WTC11 (cell line): ENCODE measurements around the gene DPP10. TPM values are rescaled to one million over a fixed set of nuclear protein-coding genes. Genes with fewer than 3 reads are reported as not detected.

Experiments used
- ATAC-seq: fragments of 200-7000 bp; cut with Tn5 transposase; 2 replicates; pipeline ENCODE4 v1.10.0; 2021; ENCODE audit warnings: mild to moderate bottlenecking, moderate library complexity
- CTCF ChIA-PET: fragments of 300-600 bp; sonication (Branson Sonifier 250); formaldehyde crosslinking; loops from one replicate; lab custom pipeline; 2021; ENCODE audit warnings: antibody characterized with exemption; lab: Charles Lee
- POLR2A ChIA-PET: fragments of 350-600 bp; sonication (Branson Sonifier 250); formaldehyde crosslinking; loops from one replicate; lab custom pipeline; 2021; ENCODE audit warnings: antibody characterized with exemption; lab: Charles Lee
- DNase-seq: peaks from one replicate; pipeline ENCODE4 v3.0.0; 2021; ENCODE audit warnings: low spot score
- H3K27ac Mint-ChIP-seq: 2 replicates; pipeline ENCODE4 v1.8.0; 2021; ENCODE audit warnings: mixed read lengths
- H3K27me3 Mint-ChIP-seq: 2 replicates; pipeline ENCODE4 v1.8.0; 2021; ENCODE audit warnings: low read depth, mild to moderate bottlenecking, moderate library complexity, mixed read lengths
- H3K36me3 Mint-ChIP-seq: 2 replicates; pipeline ENCODE4 v1.8.0; 2021; ENCODE audit warnings: mixed read lengths
- H3K4me1 Mint-ChIP-seq: 2 replicates; pipeline ENCODE4 v1.8.0; 2022; ENCODE audit warnings: mixed read lengths
- H3K4me3 Mint-ChIP-seq: 2 replicates; pipeline ENCODE4 v1.8.0; 2021; ENCODE audit warnings: mild to moderate bottlenecking, moderate library complexity, mixed read lengths
- H3K9me3 Mint-ChIP-seq: 2 replicates; pipeline ENCODE4 v1.8.0; 2021; ENCODE audit warnings: mixed read lengths
- CBFB ChIP-seq: sonication (generic); formaldehyde crosslinking; IDR thresholded peaks from 2 replicates; pipeline ENCODE4 v1.8.1; 2022; ENCODE audit warnings: mild to moderate bottlenecking, low read depth, missing genetic modification reagents
- EMX1 ChIP-seq: fragments of 250-450 bp; sonication (Bioruptor Pico); IDR thresholded peaks from 2 replicates; pipeline ENCODE4 v1.8.0; 2021; ENCODE audit warnings: mild to moderate bottlenecking
- ESRRA ChIP-seq: sonication (generic); formaldehyde crosslinking; IDR thresholded peaks from 2 replicates; pipeline ENCODE4 v1.8.1; 2022; ENCODE audit warnings: mild to moderate bottlenecking, missing genetic modification reagents, borderline replicate concordance
- HMGA2 ChIP-seq: fragments of 250-450 bp; sonication (Bioruptor Pico); IDR thresholded peaks from 2 replicates; pipeline ENCODE4 v1.4.0; 2021; ENCODE audit warnings: mild to moderate bottlenecking, moderate library complexity
- JUN ChIP-seq: sonication (generic); formaldehyde crosslinking; IDR thresholded peaks from 2 replicates; pipeline ENCODE4 v1.8.0; 2023; ENCODE audit warnings: mild to moderate bottlenecking, missing genetic modification reagents
- MAX ChIP-seq: sonication (generic); formaldehyde crosslinking; IDR thresholded peaks from 2 replicates; pipeline ENCODE4 v1.8.0; 2022; ENCODE audit warnings: mild to moderate bottlenecking, missing genetic modification reagents
- MLX ChIP-seq: sonication (generic); formaldehyde crosslinking; IDR thresholded peaks from 2 replicates; pipeline ENCODE4 v1.8.1; 2023; ENCODE audit warnings: mild to moderate bottlenecking, missing genetic modification reagents, moderate library complexity
- MXD4 ChIP-seq: fragments of 250-450 bp; sonication (Bioruptor Pico); IDR thresholded peaks from 2 replicates; pipeline ENCODE4 v1.8.0; 2021; ENCODE audit warnings: mild to moderate bottlenecking, moderate library complexity, borderline replicate concordance
- NR1H2 ChIP-seq: sonication (generic); formaldehyde crosslinking; IDR thresholded peaks from 2 replicates; pipeline ENCODE4 v1.9.0; 2021; ENCODE audit warnings: mild to moderate bottlenecking, moderate library complexity, missing genetic modification reagents
- SMAD3 ChIP-seq: sonication (generic); formaldehyde crosslinking; IDR thresholded peaks from 2 replicates; pipeline ENCODE4 v1.8.0; 2022; ENCODE audit warnings: missing genetic modification reagents, mild to moderate bottlenecking, borderline replicate concordance
- TCF7 ChIP-seq: sonication (generic); formaldehyde crosslinking; IDR thresholded peaks from 2 replicates; pipeline ENCODE4 v1.8.0; 2022; ENCODE audit warnings: mild to moderate bottlenecking, low read depth, missing genetic modification reagents, moderate library complexity
- TEAD1 ChIP-seq: sonication (generic); formaldehyde crosslinking; IDR thresholded peaks from 2 replicates; pipeline ENCODE4 v1.8.0; 2022; ENCODE audit warnings: mild to moderate bottlenecking, missing genetic modification reagents
- TEAD4 ChIP-seq: sonication (generic); formaldehyde crosslinking; IDR thresholded peaks from 2 replicates; pipeline ENCODE4 v1.8.0; 2022; ENCODE audit warnings: mild to moderate bottlenecking, missing genetic modification reagents
- ZNF532 ChIP-seq: fragments of 250-450 bp; sonication (Bioruptor Pico); IDR thresholded peaks from 2 replicates; pipeline ENCODE4 v1.9.0; 2021; ENCODE audit warnings: mild to moderate bottlenecking, borderline replicate concordance
- total RNA-seq: library from RNA; stranded (reverse); gene quantifications from 3 replicates; pipeline ENCODE4 v1.2.3, GENCODE V29; 2021
- TF ChIP-seq, protein P1 (sequence below): sonication (generic); formaldehyde crosslinking; IDR thresholded peaks from 2 replicates; pipeline ENCODE4 v1.8.1; 2022; ENCODE audit warnings: mild to moderate bottlenecking, missing genetic modification reagents, moderate library complexity, borderline replicate concordance
- TF ChIP-seq, protein P2 (sequence below): fragments of 250-450 bp; sonication (Bioruptor Pico); IDR thresholded peaks from 2 replicates; pipeline ENCODE4 v1.9.0; 2021; ENCODE audit warnings: mild to moderate bottlenecking

The DPP10 gene
- total RNA-seq, 1 experiment from 2014 or later, result 4.0 TPM

DNA sequence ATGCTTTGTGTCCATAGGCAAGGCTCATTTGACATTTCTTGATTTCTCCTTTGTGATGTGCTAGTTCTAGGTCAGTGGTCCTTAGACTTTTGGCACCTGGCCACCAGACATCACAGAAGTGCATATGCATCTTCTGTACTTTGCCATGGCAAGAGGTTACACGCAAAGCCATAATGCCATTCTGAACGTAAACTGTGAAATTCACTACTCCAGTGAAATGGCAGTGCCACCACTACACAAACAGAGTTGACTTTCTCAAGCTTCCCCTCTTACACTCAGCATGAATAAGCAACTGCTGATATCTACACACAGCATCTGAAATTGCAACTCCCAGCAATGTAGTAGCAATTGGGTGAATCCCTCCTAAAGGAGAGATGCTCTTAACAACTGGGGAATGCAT, 729.3 kb downstream of the DPP10 start (continued):
- TF ChIP-seq ZNF532 (CRISPR knock-in tag) (no peak), MAX (CRISPR knock-in tag) (no peak), TEAD1 (CRISPR knock-in tag) (no peak)

- no peak overlapping the region for H3K4me3 Mint-ChIP-seq
- H3K36me3 Mint-ChIP-seq, result peaks cover 3% of the 10 kb centered on the region; the same call in 1 of the 2 replicates
- CTCF ChIA-PET, result interaction anchor here (1.0 to 1.2 kb wide), 3 partner anchors 9 to 11 kb away, joined by 3 to 4 read pairs (median 3); no protein-coding TSS in a partner anchor
- TF ChIP-seq JUN (CRISPR knock-in tag) (no peak), HMGA2 (CRISPR knock-in tag) (no peak), TEAD4 (CRISPR knock-in tag) (no peak), NR1H2 (CRISPR knock-in tag) (no peak), SMAD3 (CRISPR knock-in tag) (no peak), ESRRA (CRISPR knock-in tag) (no peak), MLX (CRISPR knock-in tag) (no peak), EMX1 (CRISPR knock-in tag) (no peak), TCF7 (CRISPR knock-in tag) (no peak), MXD4 (CRISPR knock-in tag) (no peak), CBFB (no peak)
- TF ChIP-seq, protein P1, sequence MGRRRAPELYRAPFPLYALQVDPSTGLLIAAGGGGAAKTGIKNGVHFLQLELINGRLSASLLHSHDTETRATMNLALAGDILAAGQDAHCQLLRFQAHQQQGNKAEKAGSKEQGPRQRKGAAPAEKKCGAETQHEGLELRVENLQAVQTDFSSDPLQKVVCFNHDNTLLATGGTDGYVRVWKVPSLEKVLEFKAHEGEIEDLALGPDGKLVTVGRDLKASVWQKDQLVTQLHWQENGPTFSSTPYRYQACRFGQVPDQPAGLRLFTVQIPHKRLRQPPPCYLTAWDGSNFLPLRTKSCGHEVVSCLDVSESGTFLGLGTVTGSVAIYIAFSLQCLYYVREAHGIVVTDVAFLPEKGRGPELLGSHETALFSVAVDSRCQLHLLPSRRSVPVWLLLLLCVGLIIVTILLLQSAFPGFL (CRISPR knock-in tag), result no peak
- TF ChIP-seq, protein P2, sequence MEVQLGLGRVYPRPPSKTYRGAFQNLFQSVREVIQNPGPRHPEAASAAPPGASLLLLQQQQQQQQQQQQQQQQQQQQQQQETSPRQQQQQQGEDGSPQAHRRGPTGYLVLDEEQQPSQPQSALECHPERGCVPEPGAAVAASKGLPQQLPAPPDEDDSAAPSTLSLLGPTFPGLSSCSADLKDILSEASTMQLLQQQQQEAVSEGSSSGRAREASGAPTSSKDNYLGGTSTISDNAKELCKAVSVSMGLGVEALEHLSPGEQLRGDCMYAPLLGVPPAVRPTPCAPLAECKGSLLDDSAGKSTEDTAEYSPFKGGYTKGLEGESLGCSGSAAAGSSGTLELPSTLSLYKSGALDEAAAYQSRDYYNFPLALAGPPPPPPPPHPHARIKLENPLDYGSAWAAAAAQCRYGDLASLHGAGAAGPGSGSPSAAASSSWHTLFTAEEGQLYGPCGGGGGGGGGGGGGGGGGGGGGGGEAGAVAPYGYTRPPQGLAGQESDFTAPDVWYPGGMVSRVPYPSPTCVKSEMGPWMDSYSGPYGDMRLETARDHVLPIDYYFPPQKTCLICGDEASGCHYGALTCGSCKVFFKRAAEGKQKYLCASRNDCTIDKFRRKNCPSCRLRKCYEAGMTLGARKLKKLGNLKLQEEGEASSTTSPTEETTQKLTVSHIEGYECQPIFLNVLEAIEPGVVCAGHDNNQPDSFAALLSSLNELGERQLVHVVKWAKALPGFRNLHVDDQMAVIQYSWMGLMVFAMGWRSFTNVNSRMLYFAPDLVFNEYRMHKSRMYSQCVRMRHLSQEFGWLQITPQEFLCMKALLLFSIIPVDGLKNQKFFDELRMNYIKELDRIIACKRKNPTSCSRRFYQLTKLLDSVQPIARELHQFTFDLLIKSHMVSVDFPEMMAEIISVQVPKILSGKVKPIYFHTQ (CRISPR knock-in tag), result no peak
- TF ChIP-seq, all 79 proteins: peak for 0
- POLR2A ChIA-PET, result no interaction called here
- Mint-ChIP-seq H3K9me3 (peaks cover 23% of the 10 kb centered on the region), H3K27ac (no peak overlapping the region), H3K4me1 (peaks cover 12% of the 10 kb centered on the region), H3K27me3 (no peaks in the 10 kb centered on the region)
- no peak for DNase-seq
- ATAC-seq, result no peak
Measured at GRCh38 chr2:115174651-115175050, 732.2 kb downstream of the DPP10 start.
